Measurements from ENCODE around the gene ACSL1.

ACSL1 gene

GRCh38 chr4:184771416-184771815 is 54.4 kb downstream of the ACSL1 start:
- no peak overlapping the region for H3K4me3 Mint-ChIP-seq
- no peaks in the 10 kb centered on the region for H3K4me1 Mint-ChIP-seq (ENCODE audit: low read depth)
- H3K9me3 Mint-ChIP-seq, result no peaks in the 10 kb centered on the region
- no peak overlapping the region for H3K27ac Mint-ChIP-seq
- H3K36me3 Mint-ChIP-seq (ENCODE audit: low read depth), result peaks cover 40% of the 10 kb centered on the region
- no peaks in the 10 kb centered on the region for H3K27me3 Mint-ChIP-seq

- Mint-ChIP-seq H3K4me1 (ENCODE audit: low read depth) (no peaks in the 10 kb centered on the region), H3K36me3 (ENCODE audit: low read depth) (peaks cover 46% of the 10 kb centered on the region), H3K27ac (no peak overlapping the region), H3K27me3 (no peaks in the 10 kb centered on the region), H3K9me3 (no peaks in the 10 kb centered on the region), H3K4me3 (no peak overlapping the region)
These were observed 56.5 kb downstream of the ACSL1 start for GRCh38 chr4:184769141-184769765.

- H3K27me3 Mint-ChIP-seq, result no peaks in the 10 kb centered on the region
- no peak overlapping the region for H3K4me3 Mint-ChIP-seq
- no peak overlapping the region for H3K27ac Mint-ChIP-seq
- H3K4me1 Mint-ChIP-seq (ENCODE audit: low read depth), result peaks cover 3% of the 10 kb centered on the region
- no peaks in the 10 kb centered on the region for H3K9me3 Mint-ChIP-seq
- H3K36me3 Mint-ChIP-seq (ENCODE audit: low read depth), result peaks cover 55% of the 10 kb centered on the region
These were observed 57.5 kb downstream of the ACSL1 start for GRCh38 chr4:184768296-184768695.

GRCh38 chr4:184766446-184766845 is 59.3 kb downstream of the ACSL1 start:
- Mint-ChIP-seq H3K36me3 (ENCODE audit: low read depth) (peaks cover 60% of the 10 kb centered on the region), H3K9me3 (no peaks in the 10 kb centered on the region), H3K27me3 (no peaks in the 10 kb centered on the region), H3K4me1 (ENCODE audit: low read depth) (peaks cover 22% of the 10 kb centered on the region), H3K27ac (no peak overlapping the region), H3K4me3 (no peak overlapping the region)

- Mint-ChIP-seq H3K9me3 (no peaks in the 10 kb centered on the region), H3K27ac (no peak overlapping the region), H3K27me3 (no peaks in the 10 kb centered on the region), H3K36me3 (ENCODE audit: low read depth) (peaks cover 67% of the 10 kb centered on the region), H3K4me3 (no peak overlapping the region), H3K4me1 (ENCODE audit: low read depth) (peaks cover 23% of the 10 kb centered on the region)
These were observed 60.1 kb downstream of the ACSL1 start for GRCh38 chr4:184765473-184766340.

GRCh38 chr4:184764601-184765000 is 61.2 kb downstream of the ACSL1 start:
- no peaks in the 10 kb centered on the region for H3K27me3 Mint-ChIP-seq

GRCh38 chr4:184763150-184763780 is 62.5 kb downstream of the ACSL1 start:
- peak overlapping the region; percentile 34 for H3K27ac Mint-ChIP-seq
- no peaks in the 10 kb centered on the region for H3K27me3 Mint-ChIP-seq
- H3K9me3 Mint-ChIP-seq, result no peaks in the 10 kb centered on the region
- H3K4me3 Mint-ChIP-seq, result no peak overlapping the region
- H3K36me3 Mint-ChIP-seq (ENCODE audit: low read depth), result peaks cover 73% of the 10 kb centered on the region
- peaks cover 23% of the 10 kb centered on the region for H3K4me1 Mint-ChIP-seq (ENCODE audit: low read depth)

More at GRCh38 chr4:184764601-184765000, 61.2 kb downstream of the ACSL1 start:
- Mint-ChIP-seq H3K9me3 (no peaks in the 10 kb centered on the region), H3K4me3 (no peak overlapping the region), H3K27ac (no peak overlapping the region), H3K36me3 (ENCODE audit: low read depth) (peaks cover 71% of the 10 kb centered on the region), H3K4me1 (ENCODE audit: low read depth) (peaks cover 23% of the 10 kb centered on the region)

- Mint-ChIP-seq H3K4me1 (ENCODE audit: low read depth) (peaks cover 23% of the 10 kb centered on the region), H3K27me3 (no peaks in the 10 kb centered on the region), H3K9me3 (no peaks in the 10 kb centered on the region), H3K36me3 (ENCODE audit: low read depth) (peaks cover 69% of the 10 kb centered on the region), H3K27ac (peak overlapping the region; percentile 87), H3K4me3 (peak overlapping the region; percentile 56)
These were observed 63.7 kb downstream of the ACSL1 start for GRCh38 chr4:184762100-184762499.

GRCh38 chr4:184760681-184761080 is 65.1 kb downstream of the ACSL1 start:
- Mint-ChIP-seq H3K4me3 (no peak overlapping the region), H3K4me1 (ENCODE audit: low read depth) (peaks cover 23% of the 10 kb centered on the region), H3K27me3 (no peaks in the 10 kb centered on the region), H3K36me3 (ENCODE audit: low read depth) (peaks cover 68% of the 10 kb centered on the region), H3K27ac (no peak overlapping the region), H3K9me3 (no peaks in the 10 kb centered on the region)

- no peak overlapping the region for H3K27ac Mint-ChIP-seq
These were observed 68.0 kb downstream of the ACSL1 start for GRCh38 chr4:184757810-184758209.

GRCh38 chr4:184756399-184756798 is 69.4 kb downstream of the ACSL1 start:
- H3K4me1 Mint-ChIP-seq (ENCODE audit: low read depth), result peaks cover 1% of the 10 kb centered on the region
- H3K27me3 Mint-ChIP-seq, result no peaks in the 10 kb centered on the region
- no peak overlapping the region for H3K4me3 Mint-ChIP-seq

More at GRCh38 chr4:184757810-184758209, 68.0 kb downstream of the ACSL1 start:
- Mint-ChIP-seq H3K4me3 (no peak overlapping the region), H3K4me1 (ENCODE audit: low read depth) (peaks cover 15% of the 10 kb centered on the region), H3K27me3 (no peaks in the 10 kb centered on the region), H3K36me3 (ENCODE audit: low read depth) (peaks cover 63% of the 10 kb centered on the region), H3K9me3 (no peaks in the 10 kb centered on the region)

GRCh38 chr4:184755278-184755677 is 70.5 kb downstream of the ACSL1 start:
- H3K27me3 Mint-ChIP-seq, result no peaks in the 10 kb centered on the region
- no peaks in the 10 kb centered on the region for H3K4me1 Mint-ChIP-seq (ENCODE audit: low read depth)
- H3K4me3 Mint-ChIP-seq, result no peak overlapping the region
- peaks cover 49% of the 10 kb centered on the region for H3K36me3 Mint-ChIP-seq (ENCODE audit: low read depth)
- no peak overlapping the region for H3K27ac Mint-ChIP-seq
- H3K9me3 Mint-ChIP-seq, result no peaks in the 10 kb centered on the region

More at GRCh38 chr4:184756399-184756798, 69.4 kb downstream of the ACSL1 start:
- Mint-ChIP-seq H3K9me3 (no peaks in the 10 kb centered on the region), H3K27ac (no peak overlapping the region), H3K36me3 (ENCODE audit: low read depth) (peaks cover 59% of the 10 kb centered on the region)

- H3K4me1 Mint-ChIP-seq (ENCODE audit: low read depth), result no peaks in the 10 kb centered on the region
- H3K36me3 Mint-ChIP-seq (ENCODE audit: low read depth), result peaks cover 34% of the 10 kb centered on the region
- H3K27ac Mint-ChIP-seq, result no peak overlapping the region
- no peaks in the 10 kb centered on the region for H3K27me3 Mint-ChIP-seq
- no peak overlapping the region for H3K4me3 Mint-ChIP-seq
- no peaks in the 10 kb centered on the region for H3K9me3 Mint-ChIP-seq
These were observed 73.1 kb downstream of the ACSL1 start for GRCh38 chr4:184752496-184753275.

- no peak overlapping the region for H3K4me3 Mint-ChIP-seq
- H3K4me1 Mint-ChIP-seq (ENCODE audit: low read depth), result peaks cover 7% of the 10 kb centered on the region
- no peak overlapping the region for H3K27ac Mint-ChIP-seq
- H3K9me3 Mint-ChIP-seq, result no peaks in the 10 kb centered on the region
- H3K27me3 Mint-ChIP-seq, result no peaks in the 10 kb centered on the region
- peaks cover 22% of the 10 kb centered on the region for H3K36me3 Mint-ChIP-seq (ENCODE audit: low read depth)
These were observed 74.2 kb downstream of the ACSL1 start for GRCh38 chr4:184751585-184751956.
